ENCODE data around the gene CDH13. TPM values are rescaled to one million over a fixed set of nuclear protein-coding genes. Genes with fewer than 3 reads are reported as not detected.

CDH13 gene
- total and polyA plus RNA-seq, 2 experiments from 2014 or later: 2.9 to 4.8 TPM

DNA sequence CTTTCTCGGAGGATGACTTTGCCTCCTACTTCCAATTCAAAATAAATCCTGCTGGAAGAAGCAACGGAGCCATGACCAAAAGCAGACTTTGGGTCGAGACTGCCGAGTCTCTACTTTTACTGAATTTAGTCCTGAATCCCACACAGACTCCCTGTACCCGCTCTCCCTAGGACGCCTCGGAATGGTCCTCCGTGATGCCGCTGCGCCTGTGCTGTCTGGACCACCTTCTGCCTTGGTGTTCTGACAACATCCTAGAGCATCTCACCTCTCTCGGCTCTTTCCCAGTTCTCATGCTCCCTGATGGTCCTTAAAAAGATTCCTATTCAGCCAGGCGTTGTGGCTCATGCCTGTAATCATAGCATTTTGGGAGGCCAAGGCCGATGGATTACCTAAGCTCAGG, 999.9 kb downstream of the CDH13 start:
- Histone ChIP-seq H3K9me3 (ENCODE audit: low read depth) (no peaks in the 10 kb centered on the region), H3K36me3 (no peaks in the 10 kb centered on the region), H3K4me3 (no peak overlapping the region), H3K27ac (no peak overlapping the region), H3K27me3 (no peaks in the 10 kb centered on the region), H3K4me1 (ENCODE audit: low read depth) (no peaks in the 10 kb centered on the region)
- no peak for DNase-seq (ENCODE audit: low read depth in 1 of 2, low spot score in 1 of 2)
- TF ChIP-seq, protein P1, sequence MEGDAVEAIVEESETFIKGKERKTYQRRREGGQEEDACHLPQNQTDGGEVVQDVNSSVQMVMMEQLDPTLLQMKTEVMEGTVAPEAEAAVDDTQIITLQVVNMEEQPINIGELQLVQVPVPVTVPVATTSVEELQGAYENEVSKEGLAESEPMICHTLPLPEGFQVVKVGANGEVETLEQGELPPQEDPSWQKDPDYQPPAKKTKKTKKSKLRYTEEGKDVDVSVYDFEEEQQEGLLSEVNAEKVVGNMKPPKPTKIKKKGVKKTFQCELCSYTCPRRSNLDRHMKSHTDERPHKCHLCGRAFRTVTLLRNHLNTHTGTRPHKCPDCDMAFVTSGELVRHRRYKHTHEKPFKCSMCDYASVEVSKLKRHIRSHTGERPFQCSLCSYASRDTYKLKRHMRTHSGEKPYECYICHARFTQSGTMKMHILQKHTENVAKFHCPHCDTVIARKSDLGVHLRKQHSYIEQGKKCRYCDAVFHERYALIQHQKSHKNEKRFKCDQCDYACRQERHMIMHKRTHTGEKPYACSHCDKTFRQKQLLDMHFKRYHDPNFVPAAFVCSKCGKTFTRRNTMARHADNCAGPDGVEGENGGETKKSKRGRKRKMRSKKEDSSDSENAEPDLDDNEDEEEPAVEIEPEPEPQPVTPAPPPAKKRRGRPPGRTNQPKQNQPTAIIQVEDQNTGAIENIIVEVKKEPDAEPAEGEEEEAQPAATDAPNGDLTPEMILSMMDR (IDR thresholded peaks at IDR 0.05; ENCODE audit: low read depth, low read length): no peak

DNA sequence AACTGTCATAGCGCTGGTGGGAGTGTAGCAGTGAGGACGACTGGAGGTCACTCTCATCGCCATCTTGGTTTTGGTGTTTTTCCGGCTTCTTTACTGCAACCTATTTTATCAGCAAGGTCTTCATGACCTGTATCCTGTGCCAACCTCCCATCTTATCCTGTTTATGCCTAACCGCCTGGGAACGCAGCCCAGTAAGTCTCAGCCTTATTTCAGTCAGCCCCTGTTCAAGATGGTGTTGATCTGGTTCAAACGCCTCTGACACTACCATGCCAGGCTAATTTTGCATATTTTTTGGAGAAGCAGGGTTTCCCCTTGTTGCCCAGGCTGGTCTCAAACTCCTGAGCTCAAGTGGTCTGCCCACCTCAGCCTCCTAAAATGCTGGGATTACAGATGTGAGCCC, 1001.2 kb downstream of the CDH13 start:
- no peak overlapping the region for H3K4me3 ChIP-seq
- no peaks in the 10 kb centered on the region for H3K9me3 ChIP-seq (ENCODE audit: low read depth)
- no peaks in the 10 kb centered on the region for H3K4me1 ChIP-seq (ENCODE audit: low read depth)
- H3K27ac ChIP-seq: no peak overlapping the region
- H3K36me3 ChIP-seq: no peaks in the 10 kb centered on the region
- no peak for DNase-seq (ENCODE audit: low read depth in 1 of 2, low spot score in 1 of 2)
- TF ChIP-seq, protein P1 (IDR thresholded peaks at IDR 0.05; ENCODE audit: low read depth, low read length): no peak
- H3K27me3 ChIP-seq: no peaks in the 10 kb centered on the region

DNA sequence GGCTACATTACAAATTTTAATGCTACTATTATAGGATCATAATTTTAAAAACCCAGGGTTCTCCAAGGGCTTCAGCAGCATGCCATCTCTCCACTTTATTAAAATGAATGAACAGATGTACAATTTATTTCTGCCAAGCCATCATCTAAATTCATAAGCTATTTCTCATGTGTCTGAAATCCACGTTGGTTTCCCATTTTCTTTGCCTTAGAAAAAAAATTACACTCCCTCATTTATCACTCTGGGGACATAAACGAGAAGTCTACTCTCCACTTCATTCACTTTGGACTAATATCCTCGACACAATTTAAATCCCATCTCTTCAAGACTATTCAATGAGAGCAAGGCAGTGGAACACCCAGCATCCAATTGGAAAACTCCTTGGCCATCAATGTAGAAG, 1002.7 kb downstream of the CDH13 start:
- TF ChIP-seq, protein P1 (IDR thresholded peaks at IDR 0.05; ENCODE audit: low read depth, low read length): no peak
- Histone ChIP-seq H3K4me1 (ENCODE audit: low read depth) (no peaks in the 10 kb centered on the region), H3K27ac (no peak overlapping the region), H3K36me3 (no peaks in the 10 kb centered on the region), H3K27me3 (no peaks in the 10 kb centered on the region), H3K9me3 (ENCODE audit: low read depth) (no peaks in the 10 kb centered on the region), H3K4me3 (no peak overlapping the region)
- no peak for DNase-seq (ENCODE audit: low read depth in 1 of 2, low spot score in 1 of 2)

DNA sequence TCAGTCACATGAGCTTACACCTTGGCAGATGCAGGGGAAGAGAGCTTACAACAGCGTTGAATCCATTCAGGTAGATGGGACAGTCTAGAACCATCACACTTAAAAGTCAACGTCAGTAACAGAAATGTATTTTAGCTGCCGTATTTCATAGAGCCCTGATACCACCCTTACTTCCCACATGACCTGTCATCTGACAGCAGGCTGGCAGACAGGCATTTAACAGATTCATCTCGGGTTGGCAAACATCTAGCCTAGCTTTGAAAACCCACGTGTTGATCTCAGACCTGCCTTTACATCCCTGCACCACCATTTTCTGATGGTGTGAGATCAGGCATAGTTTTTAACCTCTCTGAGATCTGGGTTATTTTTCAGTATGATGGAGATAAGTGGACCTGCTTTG, 1003.1 kb downstream of the CDH13 start:
- no peaks in the 10 kb centered on the region for H3K9me3 ChIP-seq (ENCODE audit: low read depth)
- TF ChIP-seq, protein P1 (IDR thresholded peaks at IDR 0.05; ENCODE audit: low read depth, low read length): no peak
- H3K4me1 ChIP-seq (ENCODE audit: low read depth): no peaks in the 10 kb centered on the region
- DNase-seq (ENCODE audit: low read depth in 1 of 2, low spot score in 1 of 2): no peak
- H3K27me3 ChIP-seq: no peaks in the 10 kb centered on the region
- H3K36me3 ChIP-seq: no peaks in the 10 kb centered on the region
- H3K27ac ChIP-seq: no peak overlapping the region
- H3K4me3 ChIP-seq: no peak overlapping the region

DNA sequence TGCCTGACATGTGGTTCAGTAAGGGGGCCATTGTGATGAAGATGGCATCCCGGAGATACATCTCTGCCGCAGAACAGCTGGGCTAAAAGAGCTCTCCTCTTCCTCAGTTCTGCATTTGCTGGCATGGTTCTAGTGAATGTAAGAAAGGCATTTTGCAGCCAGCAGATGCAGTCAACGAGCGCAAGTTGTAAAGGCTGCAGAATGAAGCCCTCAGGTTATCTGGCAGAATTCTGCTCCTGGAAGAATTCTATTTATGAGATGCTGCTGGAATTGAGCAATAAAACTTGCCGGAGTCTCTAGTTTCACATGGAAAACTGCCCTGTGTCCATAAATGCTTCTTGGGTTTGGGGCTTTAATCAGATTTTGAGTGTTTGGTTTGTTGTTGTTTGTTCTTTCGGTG, 1004.2 kb downstream of the CDH13 start:
- no peaks in the 10 kb centered on the region for H3K4me1 ChIP-seq (ENCODE audit: low read depth)
- H3K27ac ChIP-seq: no peak overlapping the region
- DNase-seq (ENCODE audit: low read depth in 1 of 2, low spot score in 1 of 2): no peak
- TF ChIP-seq, protein P1 (IDR thresholded peaks at IDR 0.05; ENCODE audit: low read depth, low read length): no peak
- no peaks in the 10 kb centered on the region for H3K27me3 ChIP-seq
- no peaks in the 10 kb centered on the region for H3K36me3 ChIP-seq
- H3K9me3 ChIP-seq (ENCODE audit: low read depth): no peaks in the 10 kb centered on the region
- H3K4me3 ChIP-seq: no peak overlapping the region

DNA sequence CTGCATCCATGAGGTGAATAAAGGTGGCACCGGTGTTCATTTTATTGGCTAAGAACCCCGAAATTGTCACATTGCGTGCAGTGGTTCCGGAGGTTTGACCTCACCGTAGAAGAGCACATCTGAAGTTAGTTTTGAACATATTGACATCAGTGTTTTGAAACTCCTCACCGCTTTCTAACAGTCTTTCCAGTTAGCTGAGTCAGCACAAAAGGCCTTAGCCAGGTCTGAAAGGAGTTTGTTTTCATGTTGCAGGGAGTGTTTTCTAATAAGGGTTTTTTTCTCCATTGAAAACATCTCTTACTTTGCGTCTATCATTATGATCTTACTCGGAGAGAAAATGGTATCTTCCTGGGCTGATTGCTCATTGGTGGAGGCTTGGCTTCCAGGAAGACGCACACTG, 1006.5 kb downstream of the CDH13 start:
- Histone ChIP-seq H3K4me1 (ENCODE audit: low read depth) (no peaks in the 10 kb centered on the region), H3K4me3 (no peak overlapping the region), H3K36me3 (no peaks in the 10 kb centered on the region), H3K27ac (no peak overlapping the region), H3K27me3 (no peaks in the 10 kb centered on the region), H3K9me3 (ENCODE audit: low read depth) (no peaks in the 10 kb centered on the region)
- TF ChIP-seq, protein P1 (IDR thresholded peaks at IDR 0.05; ENCODE audit: low read depth, low read length): no peak
- no peak for DNase-seq (ENCODE audit: low read depth in 1 of 2, low spot score in 1 of 2)

Measured in cardiac muscle cell (in vitro differentiated cells and primary cell).